HG02571 (cell line): ENCODE results near the gene OR8B12.

Experiments used
- ATAC-seq: cut with Tn5 transposase; IDR thresholded peaks from one replicate; pipeline ENCODE4 v1.9.1; 2021; ENCODE audit warnings: mild to moderate bottlenecking, moderate library complexity; ENCODE audit not compliant: unreplicated experiment

Gene OR8B12

GRCh38 chr11:124543554-124543953, at the start of gene OR8B12:
OR8B12 (minus strand) TSS chr11:124543654; CDS start chr11:124543654, 0 bp downstream.
- no peak for ATAC-seq

GRCh38 chr11:124592627-124593026, 49.2 kb upstream of the OR8B12 start:
- ATAC-seq: no peak

GRCh38 chr11:124591430-124591829, 48.0 kb upstream of the OR8B12 start:
- no peak for ATAC-seq

GRCh38 chr11:124586238-124586860, 42.9 kb upstream of the OR8B12 start:
- no peak for ATAC-seq

GRCh38 chr11:124584681-124585372, 41.4 kb upstream of the OR8B12 start:
- ATAC-seq: no peak

GRCh38 chr11:124583781-124584180, 40.3 kb upstream of the OR8B12 start:
- ATAC-seq: no peak

- no peak for ATAC-seq
These were observed 39.1 kb upstream of the OR8B12 start for GRCh38 chr11:124582565-124582964.

- ATAC-seq: no peak
These were observed 38.4 kb upstream of the OR8B12 start for GRCh38 chr11:124581817-124582216.

GRCh38 chr11:124578761-124579160, 35.3 kb upstream of the OR8B12 start:
- ATAC-seq: no peak

- no peak for ATAC-seq
These were observed 34.4 kb upstream of the OR8B12 start for GRCh38 chr11:124577716-124578427.

GRCh38 chr11:124570160-124570559, 26.7 kb upstream of the OR8B12 start:
- ATAC-seq: no peak

- no peak for ATAC-seq
These were observed 26.2 kb upstream of the OR8B12 start, which contains the start of gene OR8A1 for GRCh38 chr11:124569697-124570096. OR8A1 (plus strand) TSS chr11:124569997; CDS start chr11:124570120, 123 bp downstream.

- ATAC-seq: no peak
These were observed 13.4 kb upstream of the OR8B12 start for GRCh38 chr11:124556828-124557227.

GRCh38 chr11:124551987-124552386, 8.5 kb upstream of the OR8B12 start:
- ATAC-seq: no peak

GRCh38 chr11:124551189-124551588, 7.7 kb upstream of the OR8B12 start:
- no peak for ATAC-seq

- ATAC-seq: no peak
These were observed 309 bp downstream of the OR8B12 start for GRCh38 chr11:124543145-124543544.

GRCh38 chr11:124541204-124541603, 2.2 kb downstream of the OR8B12 start:
- no peak for ATAC-seq

GRCh38 chr11:124538019-124538418, 5.4 kb downstream of the OR8B12 start:
- ATAC-seq: no peak

GRCh38 chr11:124536520-124536919, 6.9 kb downstream of the OR8B12 start:
- ATAC-seq: no peak

GRCh38 chr11:124535552-124536232, 7.8 kb downstream of the OR8B12 start:
- ATAC-seq: no peak

GRCh38 chr11:124534051-124534450, 9.4 kb downstream of the OR8B12 start:
- ATAC-seq: no peak
